ENCODE data around the gene TMEM109.

GRCh38 chr11:60942970-60943565 is 29.1 kb downstream of the TMEM109 start:
- no peak for TF ChIP-seq CTCF (IDR thresholded peaks at IDR 0.05; ENCODE audit: insufficient read depth, low read depth, low read length)
- TF ChIP-seq EZH2 (IDR thresholded peaks at IDR 0.05; ENCODE audit: insufficient read depth, low read length) = no peak

Data from astrocyte (in vitro differentiated cells and primary cell).